Skeletal muscle cell (primary cell): Measurements from ENCODE around the gene ZNF511.

Source experiments
- DNase-seq: peaks from one replicate; pipeline ENCODE4 v3.0.0-alpha.2; 2010; ENCODE audit warnings: low read depth
- H3K4me3 ChIP-seq: 2 replicates; pipeline ENCODE4 v1.5.1; 2011; ENCODE audit warnings: low read depth, mild to moderate bottlenecking, control low read depth, low read length, moderate library complexity

Gene ZNF511

GRCh38 chr10:133359972-133360610 is 51.4 kb downstream of the ZNF511 start:
- no peak for DNase-seq
- H3K4me3 ChIP-seq = no peak overlapping the region

GRCh38 chr10:133361227-133361626 is 52.5 kb downstream of the ZNF511 start:
- DNase-seq = no peak
- no peak overlapping the region for H3K4me3 ChIP-seq

- H3K4me3 ChIP-seq = no peak overlapping the region
- DNase-seq = no peak
Observed at GRCh38 chr10:133361773-133362441, 53.2 kb downstream of the ZNF511 start.
